Stimulated activated effector memory CD8-positive, alpha-beta T cell treated with anti-CD3 and anti-CD28 coated beads, Interleukin-12 subunit alpha, Interleukin-12 subunit beta, amount 100 ng/mL, for 72 hours (primary cell): ENCODE measurements around the gene FRMPD4.

ENCODE experiments used
- ATAC-seq: fragments of 150-1000 bp; cut with Tn5 transposase; 2 replicates; pipeline ENCODE4 v1.10.0; 2021
- DNase-seq, 2 donors: peaks; one replicate each; pipeline ENCODE4 v3.0.0; 2021 to 2022; ENCODE audit warnings: low spot score in 2 of 2
- H3K27ac Mint-ChIP-seq: one replicate; pipeline ENCODE4 v1.8.0; 2022; ENCODE audit warnings: mild to moderate bottlenecking, mixed read lengths
- H3K36me3 Mint-ChIP-seq: one replicate; pipeline ENCODE4 v1.8.0; 2022; ENCODE audit warnings: mild to moderate bottlenecking, mixed read lengths
- H3K4me1 Mint-ChIP-seq: one replicate; pipeline ENCODE4 v1.8.0; 2022; ENCODE audit warnings: mixed read lengths
- H3K4me3 Mint-ChIP-seq: one replicate; pipeline ENCODE4 v1.8.0; 2022; ENCODE audit warnings: mild to moderate bottlenecking, mixed read lengths
- H3K9me3 Mint-ChIP-seq: one replicate; pipeline ENCODE4 v1.8.0; 2022; ENCODE audit warnings: mixed read lengths

The FRMPD4 gene

GRCh38 chrX:12352922-12353321 lies 214.6 kb downstream of the FRMPD4 start:
- Mint-ChIP-seq H3K4me1 (no peaks in the 10 kb centered on the region), H3K4me3 (no peak overlapping the region), H3K9me3 (no peaks in the 10 kb centered on the region), H3K27ac (no peak overlapping the region), H3K36me3 (no peaks in the 10 kb centered on the region)
- DNase-seq: no peak
- ATAC-seq: no peak

GRCh38 chrX:12360383-12360782 lies 222.1 kb downstream of the FRMPD4 start:
- Mint-ChIP-seq H3K9me3 (no peaks in the 10 kb centered on the region), H3K27ac (no peak overlapping the region), H3K4me3 (no peak overlapping the region), H3K4me1 (no peaks in the 10 kb centered on the region), H3K36me3 (no peaks in the 10 kb centered on the region)
- ATAC-seq: no peak
- no peak for DNase-seq

GRCh38 chrX:12360986-12361598 lies 222.8 kb downstream of the FRMPD4 start:
- Mint-ChIP-seq H3K9me3 (peaks cover 4% of the 10 kb centered on the region), H3K4me1 (no peaks in the 10 kb centered on the region)
- DNase-seq: no peak

GRCh38 chrX:12363216-12363615 lies 224.9 kb downstream of the FRMPD4 start:
- no peak overlapping the region for H3K27ac Mint-ChIP-seq
- H3K4me1 Mint-ChIP-seq: no peaks in the 10 kb centered on the region
- H3K9me3 Mint-ChIP-seq: peaks cover 4% of the 10 kb centered on the region
- no peaks in the 10 kb centered on the region for H3K36me3 Mint-ChIP-seq
- no peak overlapping the region for H3K4me3 Mint-ChIP-seq
- DNase-seq: no peak
- no peak for ATAC-seq

More at GRCh38 chrX:12360986-12361598, 222.8 kb downstream of the FRMPD4 start:
- no peak for ATAC-seq
- Mint-ChIP-seq H3K4me3 (no peak overlapping the region), H3K27ac (no peak overlapping the region), H3K36me3 (no peaks in the 10 kb centered on the region)

- ATAC-seq (no peak), DNase-seq (no peak)
- Mint-ChIP-seq H3K4me3 (no peak overlapping the region), H3K9me3 (peaks cover 4% of the 10 kb centered on the region), H3K36me3 (no peaks in the 10 kb centered on the region), H3K4me1 (no peaks in the 10 kb centered on the region), H3K27ac (no peak overlapping the region)
Measured at GRCh38 chrX:12366440-12366839, 228.2 kb downstream of the FRMPD4 start.

GRCh38 chrX:12367254-12367653 lies 229.0 kb downstream of the FRMPD4 start:
- no peaks in the 10 kb centered on the region for H3K4me1 Mint-ChIP-seq
- no peak overlapping the region for H3K4me3 Mint-ChIP-seq
- DNase-seq: no peak
- ATAC-seq: no peak
- H3K36me3 Mint-ChIP-seq: no peaks in the 10 kb centered on the region
- H3K27ac Mint-ChIP-seq: no peak overlapping the region
- H3K9me3 Mint-ChIP-seq: peaks cover 4% of the 10 kb centered on the region

- no peaks in the 10 kb centered on the region for H3K36me3 Mint-ChIP-seq
- DNase-seq: no peak
- peaks cover 3% of the 10 kb centered on the region for H3K9me3 Mint-ChIP-seq
- H3K4me3 Mint-ChIP-seq: no peak overlapping the region
- H3K4me1 Mint-ChIP-seq: no peaks in the 10 kb centered on the region
- no peak for ATAC-seq
- H3K27ac Mint-ChIP-seq: no peak overlapping the region
Measured at GRCh38 chrX:12370497-12370986, 232.3 kb downstream of the FRMPD4 start.

GRCh38 chrX:12372111-12372510 lies 233.8 kb downstream of the FRMPD4 start:
- ATAC-seq: no peak
- no peaks in the 10 kb centered on the region for H3K4me1 Mint-ChIP-seq
- no peaks in the 10 kb centered on the region for H3K9me3 Mint-ChIP-seq
- H3K4me3 Mint-ChIP-seq: no peak overlapping the region
- H3K27ac Mint-ChIP-seq: no peak overlapping the region
- no peak for DNase-seq
- H3K36me3 Mint-ChIP-seq: no peaks in the 10 kb centered on the region

GRCh38 chrX:12374286-12374685 lies 236.0 kb downstream of the FRMPD4 start:
- ATAC-seq: no peak

GRCh38 chrX:12378253-12378652 lies 240.0 kb downstream of the FRMPD4 start:
- no peak overlapping the region for H3K4me3 Mint-ChIP-seq
- H3K36me3 Mint-ChIP-seq: no peaks in the 10 kb centered on the region
- H3K4me1 Mint-ChIP-seq: no peaks in the 10 kb centered on the region
- H3K27ac Mint-ChIP-seq: no peak overlapping the region
- ATAC-seq: no peak
- no peaks in the 10 kb centered on the region for H3K9me3 Mint-ChIP-seq
- no peak for DNase-seq

More at GRCh38 chrX:12374286-12374685, 236.0 kb downstream of the FRMPD4 start:
- no peaks in the 10 kb centered on the region for H3K9me3 Mint-ChIP-seq
- H3K36me3 Mint-ChIP-seq: no peaks in the 10 kb centered on the region
- no peak for DNase-seq
- H3K4me3 Mint-ChIP-seq: no peak overlapping the region
- no peak overlapping the region for H3K27ac Mint-ChIP-seq
- no peaks in the 10 kb centered on the region for H3K4me1 Mint-ChIP-seq

GRCh38 chrX:12378706-12379105 lies 240.4 kb downstream of the FRMPD4 start:
- H3K4me3 Mint-ChIP-seq: no peak overlapping the region

GRCh38 chrX:12379671-12380070 lies 241.4 kb downstream of the FRMPD4 start:
- Mint-ChIP-seq H3K4me3 (no peak overlapping the region), H3K36me3 (no peaks in the 10 kb centered on the region), H3K9me3 (no peaks in the 10 kb centered on the region), H3K27ac (no peak overlapping the region), H3K4me1 (no peaks in the 10 kb centered on the region)
- no peak for ATAC-seq
- no peak for DNase-seq

More at GRCh38 chrX:12378706-12379105, 240.4 kb downstream of the FRMPD4 start:
- DNase-seq (no peak), ATAC-seq (no peak)
- Mint-ChIP-seq H3K36me3 (no peaks in the 10 kb centered on the region), H3K4me1 (no peaks in the 10 kb centered on the region), H3K9me3 (no peaks in the 10 kb centered on the region), H3K27ac (no peak overlapping the region)

GRCh38 chrX:12383196-12383595 lies 244.9 kb downstream of the FRMPD4 start:
- H3K4me1 Mint-ChIP-seq: no peaks in the 10 kb centered on the region
- no peak overlapping the region for H3K27ac Mint-ChIP-seq
- no peaks in the 10 kb centered on the region for H3K36me3 Mint-ChIP-seq
- no peaks in the 10 kb centered on the region for H3K9me3 Mint-ChIP-seq
- DNase-seq (no peak), ATAC-seq (no peak)
- H3K4me3 Mint-ChIP-seq: no peak overlapping the region

- Mint-ChIP-seq H3K36me3 (no peaks in the 10 kb centered on the region), H3K4me3 (no peak overlapping the region), H3K27ac (no peak overlapping the region), H3K9me3 (no peaks in the 10 kb centered on the region), H3K4me1 (no peaks in the 10 kb centered on the region)
- DNase-seq: no peak
- ATAC-seq: no peak
Measured at GRCh38 chrX:12390301-12390700, 252.0 kb downstream of the FRMPD4 start.

GRCh38 chrX:12396584-12396983 lies 258.3 kb downstream of the FRMPD4 start:
- H3K4me1 Mint-ChIP-seq: no peaks in the 10 kb centered on the region
- no peaks in the 10 kb centered on the region for H3K9me3 Mint-ChIP-seq
- H3K27ac Mint-ChIP-seq: no peak overlapping the region
- H3K36me3 Mint-ChIP-seq: no peaks in the 10 kb centered on the region
- ATAC-seq (no peak), DNase-seq (no peak)
- H3K4me3 Mint-ChIP-seq: no peak overlapping the region

GRCh38 chrX:12400218-12400617 lies 261.9 kb downstream of the FRMPD4 start:
- no peaks in the 10 kb centered on the region for H3K36me3 Mint-ChIP-seq
- no peak overlapping the region for H3K27ac Mint-ChIP-seq
- ATAC-seq (no peak), DNase-seq (no peak)
- no peak overlapping the region for H3K4me3 Mint-ChIP-seq
- no peaks in the 10 kb centered on the region for H3K4me1 Mint-ChIP-seq
- no peaks in the 10 kb centered on the region for H3K9me3 Mint-ChIP-seq

- H3K9me3 Mint-ChIP-seq: no peaks in the 10 kb centered on the region
- H3K27ac Mint-ChIP-seq: no peak overlapping the region
- no peak for DNase-seq
- ATAC-seq: no peak
- H3K4me1 Mint-ChIP-seq: no peaks in the 10 kb centered on the region
- H3K4me3 Mint-ChIP-seq: no peak overlapping the region
- no peaks in the 10 kb centered on the region for H3K36me3 Mint-ChIP-seq
Measured at GRCh38 chrX:12401252-12401651, 263.0 kb downstream of the FRMPD4 start.
